Bronchial epithelial cell (primary cell): ENCODE measurements around the gene MBLAC2. TPM values are rescaled to one million over a fixed set of nuclear protein-coding genes. Genes with fewer than 3 reads are reported as not detected.

Source experiments
- DNase-seq: peaks from one replicate; pipeline ENCODE4 v3.0.0-alpha.2; 2010; ENCODE audit warnings: low read depth
- FAIRE-seq: peaks from 2 replicates; lab custom pipeline; 2011; peaks lifted over from hg19 to GRCh38; lab: Jason Lieb, UNC
- H3K27me3 ChIP-seq: 2 replicates; pipeline ENCODE4 v1.5.1; 2011; ENCODE audit warnings: low read length; ENCODE audit not compliant: control insufficient read depth, insufficient read depth
- H3K36me3 ChIP-seq: 2 replicates; pipeline ENCODE4 v1.5.1; 2011; ENCODE audit warnings: low read length; ENCODE audit not compliant: control insufficient read depth, insufficient read depth
- H3K4me3 ChIP-seq: 2 replicates; pipeline ENCODE4 v1.5.1; 2011; ENCODE audit warnings: mild to moderate bottlenecking, low read depth, low read length, control low read depth
- total RNA-seq: library from RNA; depleted of rRNA; stranded (reverse); fragments of >200 nt; gene quantifications from 2 replicates; pipeline ENCODE4 v1.2.1, GENCODE V29; 2014
- TF ChIP-seq, protein P1 (sequence below): IDR thresholded peaks from 2 replicates; pipeline ENCODE4 v1.5.1; 2011; ENCODE audit warnings: mild to moderate bottlenecking, moderate library complexity, low read length, control low read depth, inconsistent platforms; ENCODE audit not compliant: insufficient read depth, severe bottlenecking

Gene MBLAC2
- total RNA-seq, 1 donor from 2014 or later: 3.2 TPM

DNA sequence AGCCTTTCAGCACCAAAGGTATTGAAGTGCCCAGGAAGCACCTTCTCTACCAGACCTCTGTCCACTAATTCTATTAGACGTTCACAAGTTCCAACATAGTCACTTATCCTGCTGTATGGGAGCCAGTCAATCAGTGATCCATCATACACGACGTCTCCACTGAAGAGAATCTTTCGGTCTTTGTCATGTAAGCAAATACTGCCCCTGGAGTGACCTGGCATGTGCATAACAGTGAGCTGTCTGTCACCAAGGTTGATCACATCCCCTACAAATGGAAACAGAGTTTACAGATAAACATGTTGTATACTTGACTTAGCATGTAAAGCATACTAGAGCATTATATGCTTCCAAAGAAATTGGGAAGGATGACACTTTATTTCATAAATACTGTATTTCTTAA, 13.3 kb downstream of the MBLAC2 start:
- H3K4me3 ChIP-seq: no peak overlapping the region
- H3K36me3 ChIP-seq: no peaks in the 10 kb centered on the region
- FAIRE-seq: no peak
- TF ChIP-seq, protein P1, sequence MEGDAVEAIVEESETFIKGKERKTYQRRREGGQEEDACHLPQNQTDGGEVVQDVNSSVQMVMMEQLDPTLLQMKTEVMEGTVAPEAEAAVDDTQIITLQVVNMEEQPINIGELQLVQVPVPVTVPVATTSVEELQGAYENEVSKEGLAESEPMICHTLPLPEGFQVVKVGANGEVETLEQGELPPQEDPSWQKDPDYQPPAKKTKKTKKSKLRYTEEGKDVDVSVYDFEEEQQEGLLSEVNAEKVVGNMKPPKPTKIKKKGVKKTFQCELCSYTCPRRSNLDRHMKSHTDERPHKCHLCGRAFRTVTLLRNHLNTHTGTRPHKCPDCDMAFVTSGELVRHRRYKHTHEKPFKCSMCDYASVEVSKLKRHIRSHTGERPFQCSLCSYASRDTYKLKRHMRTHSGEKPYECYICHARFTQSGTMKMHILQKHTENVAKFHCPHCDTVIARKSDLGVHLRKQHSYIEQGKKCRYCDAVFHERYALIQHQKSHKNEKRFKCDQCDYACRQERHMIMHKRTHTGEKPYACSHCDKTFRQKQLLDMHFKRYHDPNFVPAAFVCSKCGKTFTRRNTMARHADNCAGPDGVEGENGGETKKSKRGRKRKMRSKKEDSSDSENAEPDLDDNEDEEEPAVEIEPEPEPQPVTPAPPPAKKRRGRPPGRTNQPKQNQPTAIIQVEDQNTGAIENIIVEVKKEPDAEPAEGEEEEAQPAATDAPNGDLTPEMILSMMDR: no peak
- DNase-seq: no peak
- no peaks in the 10 kb centered on the region for H3K27me3 ChIP-seq

DNA sequence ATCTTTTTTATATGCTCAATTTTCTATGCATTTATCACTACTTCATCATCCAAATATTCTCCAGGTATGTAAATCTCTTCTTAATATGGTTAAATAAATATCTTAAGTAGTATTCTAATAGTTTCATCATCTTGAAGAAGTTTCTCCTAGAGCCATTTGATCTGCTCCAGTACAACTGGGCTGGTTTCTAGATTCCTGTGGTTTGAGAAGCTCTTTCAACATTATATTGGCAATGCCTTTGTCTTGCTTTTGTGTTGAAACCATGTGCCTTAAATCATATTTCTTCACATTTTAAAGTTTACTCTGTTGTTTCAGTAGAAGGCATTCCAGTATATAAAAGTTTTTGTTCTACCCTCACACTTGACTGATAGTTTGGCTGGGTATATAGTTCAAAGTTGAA, 27.6 kb downstream of the MBLAC2 start:
- H3K36me3 ChIP-seq: no peaks in the 10 kb centered on the region
- no peak overlapping the region for H3K4me3 ChIP-seq
- TF ChIP-seq, protein P1: no peak
- no peak for FAIRE-seq
- no peaks in the 10 kb centered on the region for H3K27me3 ChIP-seq
- DNase-seq: no peak

DNA sequence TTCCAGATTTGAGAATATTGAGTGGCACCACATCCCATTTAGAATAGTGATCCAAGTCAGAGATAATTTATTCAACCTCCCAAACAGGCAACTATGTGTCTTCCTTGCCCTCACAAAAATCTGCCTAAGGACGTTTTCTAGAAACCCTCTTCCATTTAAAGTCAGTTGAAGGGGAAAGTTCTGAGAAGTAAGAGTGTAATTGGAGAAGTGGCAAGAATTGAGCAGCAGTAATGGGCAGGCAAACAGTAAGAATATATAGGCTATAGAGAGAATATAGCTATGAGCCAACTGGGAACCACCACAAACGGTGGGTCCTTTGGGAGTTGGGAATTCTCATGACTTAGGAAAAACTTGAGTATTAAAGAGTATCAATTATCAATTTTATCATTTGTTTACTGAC, 33.9 kb downstream of the MBLAC2 start:
- TF ChIP-seq, protein P1: no peak

DNA sequence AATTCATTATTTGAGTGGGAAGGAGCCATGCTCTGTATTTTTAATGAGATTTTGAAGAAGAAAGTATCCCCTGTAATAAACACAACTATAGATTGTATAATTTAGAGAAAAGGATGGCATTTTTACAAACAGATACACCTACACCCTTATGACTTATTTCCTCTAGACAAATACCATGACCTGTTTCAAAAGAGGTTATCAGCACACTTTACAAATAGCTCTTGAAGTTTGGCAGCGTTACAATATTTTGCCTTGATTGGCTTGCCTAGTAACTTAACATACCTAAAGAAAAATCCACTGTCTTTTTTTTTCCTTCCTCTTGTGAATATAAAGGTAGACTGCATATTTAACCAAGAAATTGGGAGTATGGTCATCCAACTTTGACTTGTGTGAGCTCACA, 36.5 kb downstream of the MBLAC2 start:
- TF ChIP-seq, protein P1: no peak
- H3K36me3 ChIP-seq: no peaks in the 10 kb centered on the region
- H3K4me3 ChIP-seq: no peak overlapping the region
- no peak for FAIRE-seq
- peak; percentile 67 for DNase-seq
- H3K27me3 ChIP-seq: peaks cover 1% of the 10 kb centered on the region

More for the DNA sequence above, 33.9 kb downstream of the MBLAC2 start:
- Histone ChIP-seq H3K4me3 (no peak overlapping the region), H3K27me3 (peaks cover 1% of the 10 kb centered on the region), H3K36me3 (no peaks in the 10 kb centered on the region)
- DNase-seq: no peak
- FAIRE-seq: no peak

DNA sequence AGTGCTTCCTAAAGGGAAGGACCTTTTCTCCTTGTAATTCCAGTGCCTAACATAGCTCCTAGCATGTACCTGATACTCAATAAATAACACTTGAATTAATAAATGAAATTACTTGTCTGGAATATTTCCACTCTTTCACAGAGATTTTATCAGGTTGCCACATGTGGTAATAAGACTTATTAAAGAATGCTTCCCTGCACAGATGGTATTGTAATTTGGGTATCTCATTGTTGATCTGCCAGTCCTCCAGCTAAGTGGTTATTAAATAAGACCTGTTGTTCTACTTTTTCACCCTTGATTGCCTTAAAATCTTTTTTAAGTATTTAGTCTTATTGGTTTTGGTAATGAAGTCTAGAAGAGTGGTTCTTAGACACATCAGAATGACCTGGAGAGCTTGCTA, 36.9 kb downstream of the MBLAC2 start:
- Histone ChIP-seq H3K4me3 (no peak overlapping the region), H3K27me3 (peaks cover 1% of the 10 kb centered on the region), H3K36me3 (no peaks in the 10 kb centered on the region)
- no peak for FAIRE-seq
- DNase-seq: no peak
- TF ChIP-seq, protein P1: no peak

DNA sequence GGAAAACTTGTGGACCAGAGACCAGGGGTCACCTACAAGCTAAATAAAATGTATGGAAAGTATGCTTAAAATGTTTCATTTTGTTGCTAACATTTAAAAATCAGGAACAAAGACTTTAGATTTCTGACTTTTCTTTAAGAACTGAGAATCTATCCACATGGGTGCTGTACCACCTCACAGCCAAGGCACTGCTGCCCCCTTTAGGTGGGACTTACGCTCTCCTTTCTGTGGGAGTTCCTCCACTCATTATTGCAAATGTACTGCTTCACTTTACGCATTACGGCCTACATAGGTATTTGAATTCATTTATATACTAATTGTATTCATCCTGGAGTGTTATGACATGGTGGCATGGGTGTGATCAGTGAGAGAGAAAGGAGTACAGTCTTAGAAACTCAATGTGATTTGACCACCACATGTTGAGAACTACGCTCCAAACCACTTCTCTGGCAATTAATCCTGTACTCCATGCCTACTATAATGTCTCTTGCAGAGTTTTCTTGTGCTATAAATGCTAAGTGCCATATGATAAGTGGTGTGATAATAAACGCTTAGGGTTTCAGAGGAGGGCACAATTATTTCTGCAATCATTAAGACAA, 40.4 kb downstream of the MBLAC2 start:
- H3K4me3 ChIP-seq: no peak overlapping the region
- no peaks in the 10 kb centered on the region for H3K36me3 ChIP-seq
- peaks cover 1% of the 10 kb centered on the region for H3K27me3 ChIP-seq
- TF ChIP-seq, protein P1: peak; percentile 47
- FAIRE-seq (no peak), DNase-seq (peak; percentile 30)
